ENCODE results near the gene GPR42.

Gene GPR42

DNA sequence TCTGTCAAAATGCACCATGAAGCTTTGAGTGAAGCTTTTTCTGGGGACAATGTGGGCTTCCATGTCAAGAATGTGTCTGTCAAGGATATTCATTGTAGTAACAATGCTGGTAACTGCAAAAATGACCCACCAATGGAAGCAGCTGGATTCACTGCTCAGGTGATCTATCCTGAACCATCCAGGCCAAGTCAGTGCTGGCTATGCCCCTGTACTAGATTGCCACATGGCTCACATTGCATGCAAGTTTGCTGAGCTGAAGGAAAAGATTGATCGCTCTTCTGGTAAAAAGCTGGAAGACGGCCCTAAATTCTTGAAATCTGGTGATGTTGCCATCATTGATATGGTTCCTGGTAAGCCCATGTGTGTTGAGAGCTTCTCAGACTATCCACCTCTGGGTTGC, 12.7 kb downstream of the GPR42 start:
- H3K4me3 ChIP-seq (replicated peaks in 1 of 2; ENCODE audit: low read depth in 2 of 2, low read length in 2 of 2): no peak overlapping the region
- TF ChIP-seq, protein P1, sequence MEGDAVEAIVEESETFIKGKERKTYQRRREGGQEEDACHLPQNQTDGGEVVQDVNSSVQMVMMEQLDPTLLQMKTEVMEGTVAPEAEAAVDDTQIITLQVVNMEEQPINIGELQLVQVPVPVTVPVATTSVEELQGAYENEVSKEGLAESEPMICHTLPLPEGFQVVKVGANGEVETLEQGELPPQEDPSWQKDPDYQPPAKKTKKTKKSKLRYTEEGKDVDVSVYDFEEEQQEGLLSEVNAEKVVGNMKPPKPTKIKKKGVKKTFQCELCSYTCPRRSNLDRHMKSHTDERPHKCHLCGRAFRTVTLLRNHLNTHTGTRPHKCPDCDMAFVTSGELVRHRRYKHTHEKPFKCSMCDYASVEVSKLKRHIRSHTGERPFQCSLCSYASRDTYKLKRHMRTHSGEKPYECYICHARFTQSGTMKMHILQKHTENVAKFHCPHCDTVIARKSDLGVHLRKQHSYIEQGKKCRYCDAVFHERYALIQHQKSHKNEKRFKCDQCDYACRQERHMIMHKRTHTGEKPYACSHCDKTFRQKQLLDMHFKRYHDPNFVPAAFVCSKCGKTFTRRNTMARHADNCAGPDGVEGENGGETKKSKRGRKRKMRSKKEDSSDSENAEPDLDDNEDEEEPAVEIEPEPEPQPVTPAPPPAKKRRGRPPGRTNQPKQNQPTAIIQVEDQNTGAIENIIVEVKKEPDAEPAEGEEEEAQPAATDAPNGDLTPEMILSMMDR (IDR thresholded peaks at IDR 0.05; ENCODE audit: low read depth, low read length): no peak
- no peak for DNase-seq (ENCODE audit: low read depth in 2 of 2)

DNA sequence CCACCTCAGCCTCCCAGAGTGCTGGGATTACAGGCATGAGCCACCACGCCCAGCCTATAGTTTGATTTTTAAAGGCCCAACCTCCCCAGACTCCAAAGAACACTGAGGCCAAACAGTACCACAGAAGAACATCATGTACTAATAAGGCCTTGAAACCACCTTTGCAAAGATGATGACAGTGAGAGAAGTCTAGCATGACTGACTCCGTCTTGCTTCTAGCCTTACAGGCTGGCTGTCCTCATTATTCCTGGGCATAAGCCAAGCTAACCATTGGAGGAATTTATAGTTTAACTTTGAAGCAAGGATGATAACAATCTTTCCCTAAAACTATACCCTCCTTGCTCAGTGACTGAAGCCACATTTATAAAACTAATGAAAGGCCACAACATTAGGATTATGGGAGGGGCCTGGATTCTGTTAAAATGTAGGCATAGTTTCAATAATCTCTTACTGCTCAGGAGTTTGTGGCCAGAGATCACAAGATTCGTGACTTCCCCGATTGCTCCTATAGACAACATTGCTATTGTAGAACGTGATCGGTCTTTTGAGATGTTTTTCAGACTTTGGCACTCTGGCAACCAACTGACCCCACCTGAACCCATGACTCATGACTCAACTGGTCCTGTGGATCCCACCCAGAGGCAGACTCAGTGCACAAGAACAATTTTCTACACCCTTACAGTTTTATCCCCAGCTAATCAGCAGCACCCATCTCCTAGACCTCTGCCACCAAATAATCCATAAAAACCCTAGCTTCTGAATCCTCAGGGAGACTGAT, 17.6 kb downstream of the GPR42 start:
- no peak overlapping the region for H3K4me3 ChIP-seq (replicated peaks in 1 of 2; ENCODE audit: low read depth in 2 of 2, low read length in 2 of 2)
- DNase-seq (ENCODE audit: low read depth in 2 of 2): no peak
- TF ChIP-seq, protein P1 (IDR thresholded peaks at IDR 0.05; ENCODE audit: low read depth, low read length): no peak

DNA sequence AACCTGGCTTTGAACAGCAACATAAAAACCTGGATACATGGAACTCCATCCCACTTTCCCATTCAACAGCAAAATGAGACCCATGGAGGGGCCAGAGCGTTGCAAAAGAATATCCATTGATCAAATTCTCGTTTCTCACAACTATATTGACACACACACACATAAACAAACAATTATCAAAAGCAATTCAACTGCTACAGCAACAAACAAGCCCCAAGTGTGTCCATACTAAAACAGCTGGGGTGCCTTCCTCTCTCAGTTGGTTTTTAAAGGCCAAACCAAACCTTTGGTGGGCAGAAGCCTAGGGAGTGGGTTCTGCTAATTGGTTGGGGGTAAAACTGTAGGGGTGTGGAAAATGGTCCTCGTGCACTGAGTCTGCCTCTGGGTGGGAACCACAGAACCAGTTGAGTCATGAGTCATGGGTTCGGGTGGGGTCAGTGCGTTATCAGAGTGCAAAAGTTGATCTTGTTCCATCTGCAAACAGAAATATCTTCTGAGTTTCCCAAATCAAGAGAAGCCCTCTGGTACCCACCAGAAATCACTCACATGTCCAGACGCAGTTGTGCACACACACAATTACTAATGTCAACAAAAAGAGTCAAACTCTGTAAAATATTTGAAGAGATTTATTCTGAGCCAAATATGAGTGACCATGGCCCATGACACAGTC, 18.5 kb downstream of the GPR42 start:
- DNase-seq (ENCODE audit: low read depth in 2 of 2): no peak
- TF ChIP-seq, protein P1 (IDR thresholded peaks at IDR 0.05; ENCODE audit: low read depth, low read length): no peak
- no peak overlapping the region for H3K4me3 ChIP-seq (replicated peaks in 1 of 2; ENCODE audit: low read depth in 2 of 2, low read length in 2 of 2)

DNA sequence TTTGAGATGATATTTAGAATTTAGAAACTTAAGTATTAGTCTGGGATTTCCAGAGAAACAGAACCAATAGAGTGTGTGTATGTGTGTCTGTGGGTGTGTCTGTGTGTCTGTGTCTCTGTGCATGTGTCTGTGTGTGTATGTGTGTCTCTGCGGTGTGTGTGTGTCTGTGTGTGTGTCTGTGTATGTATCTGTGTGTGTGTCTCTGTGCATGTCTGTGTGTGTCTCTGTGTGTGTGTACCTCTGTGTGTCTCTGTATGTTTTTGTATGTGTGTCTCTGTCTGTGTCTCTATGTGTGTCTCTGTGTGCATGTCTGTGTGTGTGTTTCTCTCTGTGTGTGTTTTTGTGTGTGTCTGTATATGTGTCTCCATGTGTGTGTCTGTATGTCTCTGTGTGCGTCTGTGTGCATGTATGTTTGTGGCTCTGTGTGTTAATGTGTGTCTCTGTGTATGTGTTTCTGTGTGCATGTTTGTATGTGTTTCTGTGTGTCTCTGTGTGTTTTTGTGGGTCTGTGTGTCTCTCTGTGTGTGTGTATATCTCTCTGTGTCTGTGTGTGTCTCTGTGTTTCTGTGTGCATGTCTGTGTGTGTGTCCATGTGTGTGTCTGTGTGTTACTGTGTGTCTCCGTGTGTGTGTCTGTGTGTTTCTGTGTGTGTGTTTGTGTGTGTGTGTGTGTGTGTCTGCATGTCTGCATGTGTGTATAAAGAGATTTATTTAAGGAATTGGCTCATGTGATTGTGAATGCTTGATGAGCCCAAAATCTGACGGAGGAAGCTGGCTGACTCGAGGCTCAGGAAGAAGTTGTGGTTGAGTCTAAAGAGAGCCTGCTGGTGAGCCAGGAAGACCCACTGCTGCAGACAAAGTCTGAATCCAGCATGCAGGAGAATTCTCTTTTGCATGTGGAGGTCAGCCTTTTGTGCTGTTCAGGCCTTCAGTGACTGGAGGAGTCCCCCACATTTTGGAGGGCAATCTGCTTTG, 22.2 kb downstream of the GPR42 start:
- no peak for DNase-seq (ENCODE audit: low read depth in 2 of 2)
- no peak overlapping the region for H3K4me3 ChIP-seq (replicated peaks in 1 of 2; ENCODE audit: low read depth in 2 of 2, low read length in 2 of 2)
- TF ChIP-seq, protein P1 (IDR thresholded peaks at IDR 0.05; ENCODE audit: low read depth, low read length): no peak

DNA sequence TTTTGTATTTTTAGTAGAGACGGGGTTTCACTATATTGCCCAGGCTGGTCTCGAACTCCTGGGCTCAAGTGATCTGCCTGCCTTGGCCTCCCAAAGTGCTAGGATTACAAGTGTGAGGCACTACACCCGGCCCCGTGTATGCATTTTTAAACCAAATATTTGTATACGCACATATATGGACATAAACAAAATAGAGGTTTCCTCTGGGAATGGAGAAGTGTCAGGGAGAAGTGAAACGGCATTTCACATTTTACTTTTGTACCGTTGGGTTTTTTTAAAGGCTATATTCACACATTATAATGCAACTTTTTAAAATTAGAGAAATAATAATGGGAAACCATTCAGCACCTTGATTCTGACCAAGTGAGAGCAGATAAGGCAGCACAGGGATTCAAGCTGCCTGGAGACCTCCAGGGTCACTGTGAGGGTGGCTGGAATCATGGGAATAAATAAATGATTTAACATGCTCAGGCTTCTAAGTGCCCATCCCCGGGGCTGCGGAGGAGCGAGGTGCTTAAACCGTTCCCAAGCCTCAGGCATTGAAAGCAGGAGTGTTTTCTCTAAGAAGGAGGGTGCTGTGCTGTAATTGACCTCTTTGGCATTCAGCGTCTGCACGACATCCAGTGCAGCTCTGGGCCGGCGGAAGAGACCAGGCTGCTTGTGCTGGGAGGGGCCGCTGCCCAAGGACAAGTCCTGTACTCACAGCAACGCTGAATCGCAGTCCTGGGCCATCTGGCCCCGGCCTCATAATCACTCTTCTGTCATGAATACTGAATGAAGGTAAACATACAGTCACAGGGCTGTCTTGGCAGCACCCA, 24.7 kb downstream of the GPR42 start:
- no peak for DNase-seq (ENCODE audit: low read depth in 2 of 2)
- TF ChIP-seq, protein P1 (IDR thresholded peaks at IDR 0.05; ENCODE audit: low read depth, low read length): no peak
- no peak overlapping the region for H3K4me3 ChIP-seq (replicated peaks in 1 of 2; ENCODE audit: low read depth in 2 of 2, low read length in 2 of 2)
